KMS-11 (cell line): ENCODE results near the gene DEPDC5.

Experiments
- H2AFZ ChIP-seq: fragments of 200-600 bp; sonication (generic); 2 replicates; pipeline ENCODE4 v1.6.1; 2016; ENCODE audit warnings: antibody characterized with exemption, mixed run types, low read depth
- H3K27ac ChIP-seq: fragments of 200-600 bp; sonication (generic); 2 replicates; pipeline ENCODE4 v1.6.1; 2016; ENCODE audit warnings: mild to moderate bottlenecking, mixed run types
- H3K27me3 ChIP-seq: fragments of 200-600 bp; sonication (generic); 2 replicates; pipeline ENCODE4 v1.6.1; 2017; ENCODE audit warnings: mild to moderate bottlenecking, low read depth, mixed run types, moderate library complexity; ENCODE audit not compliant: insufficient read depth
- H3K36me3 ChIP-seq: fragments of 200-600 bp; sonication (generic); 2 replicates; pipeline ENCODE4 v1.6.1; 2017; ENCODE audit warnings: mild to moderate bottlenecking, mixed run types; ENCODE audit not compliant: insufficient read depth
- H3K4me1 ChIP-seq: fragments of 200-600 bp; sonication (generic); 2 replicates; pipeline ENCODE4 v1.6.1; 2016; ENCODE audit warnings: mild to moderate bottlenecking, low read depth, mixed run types; ENCODE audit not compliant: poor library complexity, severe bottlenecking
- H3K4me2 ChIP-seq: fragments of 200-600 bp; sonication (generic); 2 replicates; pipeline ENCODE4 v1.7.0; 2016; ENCODE audit warnings: mild to moderate bottlenecking, mixed run types
- H3K4me3 ChIP-seq: fragments of 200-600 bp; sonication (generic); IDR thresholded peaks from 2 replicates; pipeline ENCODE4 v1.6.1; 2017; ENCODE audit warnings: low read depth, low read length, mixed read lengths; ENCODE audit not compliant: insufficient read depth
- H3K79me2 ChIP-seq: fragments of 200-600 bp; sonication (generic); 2 replicates; pipeline ENCODE4 v1.6.1; 2016; ENCODE audit warnings: low read depth, mixed run types; ENCODE audit not compliant: insufficient read depth
- H3K9ac ChIP-seq: fragments of 200-600 bp; sonication (generic); 2 replicates; pipeline ENCODE4 v1.6.1; 2016; ENCODE audit warnings: mild to moderate bottlenecking, mixed run types
- H4K20me1 ChIP-seq: fragments of 200-600 bp; sonication (generic); 2 replicates; pipeline ENCODE4 v1.6.1; 2016; ENCODE audit warnings: mild to moderate bottlenecking, mixed run types; ENCODE audit not compliant: insufficient read depth
- CTCF ChIP-seq: fragments of 200-600 bp; sonication (generic); conservative IDR thresholded peaks from 2 replicates; pipeline ENCODE4 v1.6.1; 2017; ENCODE audit warnings: low read depth, mild to moderate bottlenecking, antibody characterized with exemption, low read length, moderate library complexity, mixed read lengths

Gene DEPDC5

GRCh38 chr22:31850135-31850534, 96.3 kb downstream of the DEPDC5 start:
- Histone ChIP-seq H3K36me3 (no peaks in the 10 kb centered on the region), H3K4me1 (no peaks in the 10 kb centered on the region), H3K9ac (no peak overlapping the region), H3K4me2 (no peak overlapping the region), H3K79me2 (no peaks in the 10 kb centered on the region), H4K20me1 (no peaks in the 10 kb centered on the region), H3K27me3 (no peaks in the 10 kb centered on the region), H3K27ac (no peak overlapping the region), H3K4me3 (no peak overlapping the region), H2AFZ (no peak overlapping the region)
- TF ChIP-seq CTCF = no peak

- Histone ChIP-seq H3K4me1 (no peaks in the 10 kb centered on the region), H4K20me1 (no peaks in the 10 kb centered on the region), H3K79me2 (no peaks in the 10 kb centered on the region), H3K36me3 (no peaks in the 10 kb centered on the region), H3K4me2 (no peak overlapping the region), H3K4me3 (no peak overlapping the region), H3K9ac (no peak overlapping the region), H3K27ac (no peak overlapping the region), H2AFZ (no peak overlapping the region), H3K27me3 (no peaks in the 10 kb centered on the region)
- TF ChIP-seq CTCF = no peak
Observed at GRCh38 chr22:31852691-31853421, 99.0 kb downstream of the DEPDC5 start.

- Histone ChIP-seq H3K27ac (no peak overlapping the region), H3K4me1 (no peaks in the 10 kb centered on the region), H4K20me1 (no peaks in the 10 kb centered on the region; the same call in 1 of the 2 replicates), H2AFZ (no peak overlapping the region), H3K27me3 (no peaks in the 10 kb centered on the region), H3K4me2 (no peak overlapping the region), H3K79me2 (no peaks in the 10 kb centered on the region), H3K4me3 (no peak overlapping the region), H3K36me3 (no peaks in the 10 kb centered on the region), H3K9ac (no peak overlapping the region)
- TF ChIP-seq CTCF = no peak
Observed at GRCh38 chr22:31853736-31854495, 100.1 kb downstream of the DEPDC5 start.

- Histone ChIP-seq H3K4me3 (no peak overlapping the region), H2AFZ (no peak overlapping the region), H3K4me1 (no peaks in the 10 kb centered on the region), H3K36me3 (no peaks in the 10 kb centered on the region), H4K20me1 (no peaks in the 10 kb centered on the region; the same call in 1 of the 2 replicates), H3K79me2 (no peaks in the 10 kb centered on the region), H3K27me3 (no peaks in the 10 kb centered on the region), H3K27ac (no peak overlapping the region), H3K9ac (no peak overlapping the region), H3K4me2 (no peak overlapping the region)
- no peak for TF ChIP-seq CTCF
Observed at GRCh38 chr22:31857247-31857646, 103.4 kb downstream of the DEPDC5 start.
